Measurements from ENCODE around the gene RASGRP1.
A peak's percentile ranks its signal among the peaks of the same experiment; 100 is the strongest.

RASGRP1 gene

DNA sequence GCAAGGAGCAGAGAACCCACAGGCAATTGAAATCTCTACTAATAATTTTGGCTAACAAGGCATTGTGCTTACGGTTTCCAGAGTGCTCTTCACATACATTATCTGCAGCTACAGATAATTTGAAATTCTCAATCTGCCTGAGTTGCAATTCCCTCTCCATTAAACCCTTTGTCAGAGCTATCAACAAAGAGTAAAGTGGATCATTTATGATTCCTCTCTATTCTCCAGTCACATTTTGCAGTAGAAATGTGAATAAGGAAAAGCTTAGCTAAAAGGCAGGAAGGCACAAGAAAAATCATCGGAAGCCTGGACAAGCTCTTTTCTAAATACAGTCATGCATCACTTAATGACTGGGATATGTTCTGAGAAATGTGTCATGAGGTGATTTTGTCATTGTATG, 61.1 kb downstream of the RASGRP1 start:
- no peak for DNase-seq

DNA sequence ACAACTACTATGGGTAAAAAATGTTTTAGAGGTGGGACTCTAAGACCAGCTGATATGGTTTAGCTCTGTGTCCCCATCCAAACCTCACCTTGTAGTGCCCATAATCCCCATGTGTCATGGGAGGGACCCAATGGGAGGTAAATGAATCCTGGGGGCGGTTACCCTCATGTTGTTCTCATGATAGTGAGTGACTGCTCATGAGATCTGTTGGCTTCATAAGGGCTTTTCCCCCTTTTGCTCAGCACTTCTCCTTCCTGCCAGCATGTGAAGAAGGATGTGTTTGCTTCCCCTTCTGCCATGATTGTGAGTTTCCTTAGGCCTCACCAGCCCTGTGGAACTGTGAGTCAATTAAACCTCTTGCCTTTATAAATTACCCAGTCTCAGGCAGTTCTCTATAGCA, 65.0 kb downstream of the RASGRP1 start:
- no peak for DNase-seq

DNA sequence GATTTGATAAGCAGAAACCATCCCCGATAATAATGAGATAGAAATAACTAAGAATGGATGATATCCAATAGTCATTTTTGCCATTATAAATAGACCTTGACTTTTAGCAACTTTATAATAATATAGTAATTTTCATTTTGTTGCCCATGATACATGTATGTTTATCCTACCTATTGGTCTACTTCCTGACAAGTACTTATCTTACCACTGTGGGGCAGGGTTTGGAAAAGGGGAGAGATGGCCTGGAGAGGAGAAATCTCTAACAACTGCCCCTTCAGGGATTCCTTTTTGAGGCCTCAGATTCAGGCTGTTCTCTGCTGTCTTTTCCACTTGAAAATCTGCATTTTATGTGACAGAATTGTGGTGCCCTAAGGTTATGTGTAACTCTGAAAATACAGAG, 68.5 kb downstream of the RASGRP1 start:
- DNase-seq: no peak

DNA sequence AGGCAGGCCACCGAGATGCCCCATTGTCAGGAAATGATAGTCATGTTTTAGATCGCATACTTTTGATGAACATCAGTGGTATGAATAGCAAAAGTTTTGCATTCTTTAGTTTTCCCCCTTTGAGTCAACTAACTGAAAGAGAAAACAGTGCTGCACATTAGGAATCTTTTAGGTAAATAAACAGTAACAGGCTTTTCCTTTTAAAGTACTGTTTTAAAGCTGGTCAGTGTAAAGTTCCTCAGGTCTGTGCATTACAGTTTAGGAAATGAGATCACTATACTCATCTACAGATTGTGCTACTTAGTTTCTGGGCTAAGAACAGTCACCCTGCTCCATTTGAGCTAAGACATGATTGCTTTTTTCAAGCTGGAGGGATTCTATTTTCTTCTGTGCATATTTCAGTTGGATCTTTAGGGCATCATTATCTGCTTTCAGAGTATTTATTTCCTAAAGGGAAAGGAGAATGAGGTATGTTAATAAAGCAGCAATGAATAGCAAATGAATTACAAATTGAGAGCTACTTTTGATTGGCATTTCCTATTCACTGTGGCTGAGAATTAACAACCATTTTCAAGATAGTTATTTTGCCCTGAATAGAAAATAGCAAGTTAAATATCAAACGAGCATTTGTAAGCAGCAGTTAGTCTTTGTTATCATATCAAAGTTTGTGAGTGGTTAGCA, 74.2 kb downstream of the RASGRP1 start:
- DNase-seq: no peak

DNA sequence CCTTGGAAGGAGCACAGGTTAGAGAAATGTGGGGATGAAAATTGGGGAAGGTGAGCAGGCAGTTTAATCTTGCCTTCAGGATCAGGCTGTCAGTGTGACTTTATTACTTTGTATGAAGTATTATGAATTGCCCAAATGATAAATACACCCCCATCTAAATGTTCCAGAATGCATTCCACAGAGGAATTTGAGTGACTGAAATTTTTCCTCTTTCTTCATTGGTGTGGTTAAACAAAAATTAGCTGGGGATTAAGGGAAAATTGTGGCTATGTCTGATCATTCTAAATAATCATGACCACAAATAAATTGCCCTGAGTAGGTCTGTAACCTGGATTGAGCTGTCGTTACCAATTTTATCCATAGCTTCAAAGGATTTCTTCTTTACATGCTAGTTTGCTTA, 77.2 kb downstream of the RASGRP1 start:
- DNase-seq: no peak

DNA sequence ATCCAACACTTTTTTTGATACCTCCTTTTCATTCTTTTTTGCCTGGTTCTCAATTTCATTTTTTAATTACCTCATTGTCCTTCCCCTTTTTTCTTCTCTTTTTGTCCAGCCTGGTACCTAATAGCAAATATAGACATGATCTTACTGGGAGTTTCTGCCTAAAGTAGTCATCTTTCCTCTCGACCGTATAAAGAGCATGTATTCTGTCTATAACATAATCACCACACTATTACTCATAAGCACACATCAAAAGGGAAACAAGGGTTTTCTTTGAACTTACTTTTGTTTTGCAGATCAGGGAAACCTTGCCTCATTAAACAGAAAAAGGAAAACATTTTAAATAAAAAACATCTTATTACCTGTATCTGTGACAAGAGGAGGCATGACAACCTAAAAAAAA, 77.7 kb downstream of the RASGRP1 start:
- DNase-seq: no peak

DNA sequence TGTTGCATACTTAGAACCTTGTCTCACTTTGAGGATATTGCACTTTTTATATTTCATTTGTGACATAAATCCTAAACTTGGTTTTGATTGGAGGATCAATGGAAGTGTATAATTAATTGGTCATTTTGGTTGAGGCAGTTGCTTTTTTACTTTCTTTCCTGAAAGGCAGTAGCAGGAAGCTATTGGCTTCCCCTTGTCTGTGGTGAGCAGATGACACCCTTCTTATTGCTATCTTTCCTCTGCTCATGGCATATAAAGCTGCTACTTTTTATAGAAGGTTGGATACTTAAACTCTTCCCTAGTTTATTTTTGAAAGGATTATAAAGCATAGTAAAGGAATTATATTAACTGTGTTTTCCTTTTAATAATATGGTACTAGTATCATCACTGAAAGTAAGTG, 82.0 kb downstream of the RASGRP1 start:
- no peak for DNase-seq

DNA sequence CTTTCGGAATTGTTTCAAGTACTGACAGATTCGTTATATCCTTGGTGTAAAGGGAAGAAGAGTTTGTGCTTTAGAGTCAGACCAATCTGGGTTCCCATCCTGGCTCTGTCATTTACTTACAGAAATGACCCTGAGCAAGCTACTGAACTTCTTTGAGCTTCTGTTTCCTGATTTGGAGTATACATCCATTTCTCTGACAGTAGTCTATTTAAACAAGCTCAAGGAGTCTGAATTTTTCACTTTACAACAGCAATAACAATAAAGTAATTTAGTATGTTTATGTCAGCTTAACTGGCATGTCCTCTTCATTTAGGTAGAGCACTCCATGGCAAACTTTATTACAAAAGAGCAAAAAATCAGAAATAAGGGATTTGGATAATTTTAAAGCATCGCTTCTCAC, 82.9 kb downstream of the RASGRP1 start:
- no peak for DNase-seq

DNA sequence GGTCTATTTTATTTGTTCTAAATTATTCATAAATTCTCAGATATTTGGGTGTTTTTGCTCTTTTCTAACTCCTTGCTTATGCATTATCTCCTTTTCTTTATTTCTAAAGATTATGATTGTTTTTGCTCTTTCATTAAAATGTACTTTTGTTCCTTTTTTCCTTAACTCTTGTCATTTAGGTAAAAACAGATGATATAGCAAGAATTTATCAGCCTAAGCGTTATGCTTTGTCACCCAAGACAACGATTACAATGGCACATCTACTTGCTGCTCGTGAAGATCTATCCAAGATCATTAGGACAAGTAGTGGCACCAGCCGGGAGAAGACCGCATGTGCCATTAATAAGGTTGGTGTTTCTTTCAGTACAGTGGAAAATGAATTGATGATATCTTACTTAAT, 83.5 kb downstream of the RASGRP1 start:
- no peak for DNase-seq

DNA sequence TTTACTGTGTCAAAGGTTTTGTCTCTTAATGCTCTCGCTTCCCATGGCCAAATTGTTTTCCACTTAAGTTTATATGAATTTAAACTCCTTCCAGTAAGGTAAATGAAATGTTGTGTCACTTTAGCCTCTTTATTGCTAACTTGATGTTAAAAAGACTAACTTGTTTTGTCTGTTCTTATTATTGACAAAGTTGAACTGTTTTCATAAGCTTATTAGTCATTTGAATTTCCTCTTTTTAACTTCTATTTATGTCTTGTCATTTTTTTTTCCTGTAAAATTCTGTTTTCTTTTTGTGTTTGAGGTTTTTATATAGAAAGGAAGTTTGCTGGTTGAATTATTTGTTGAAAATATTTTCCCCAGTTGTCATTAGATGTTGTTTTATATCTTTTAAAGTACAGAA, 84.9 kb downstream of the RASGRP1 start:
- no peak for DNase-seq

DNA sequence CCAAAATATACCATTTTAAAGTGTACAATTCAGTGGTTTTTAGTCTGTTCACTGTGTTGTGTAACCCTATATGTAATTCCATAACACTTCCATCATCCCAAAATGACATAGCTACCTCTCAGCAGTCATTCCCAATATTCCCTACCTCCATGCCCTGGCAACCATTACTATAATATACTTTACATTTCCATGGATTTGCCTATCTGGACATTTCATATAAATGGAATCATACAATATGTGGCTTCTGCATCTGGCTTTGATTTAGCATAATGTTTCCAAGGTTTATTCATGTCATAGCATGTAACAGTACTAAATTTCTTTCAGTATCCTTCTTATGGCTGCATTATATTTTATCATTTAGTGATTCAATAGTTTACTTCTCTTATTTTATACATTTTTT, 85.3 kb downstream of the RASGRP1 start:
- DNase-seq: no peak

DNA sequence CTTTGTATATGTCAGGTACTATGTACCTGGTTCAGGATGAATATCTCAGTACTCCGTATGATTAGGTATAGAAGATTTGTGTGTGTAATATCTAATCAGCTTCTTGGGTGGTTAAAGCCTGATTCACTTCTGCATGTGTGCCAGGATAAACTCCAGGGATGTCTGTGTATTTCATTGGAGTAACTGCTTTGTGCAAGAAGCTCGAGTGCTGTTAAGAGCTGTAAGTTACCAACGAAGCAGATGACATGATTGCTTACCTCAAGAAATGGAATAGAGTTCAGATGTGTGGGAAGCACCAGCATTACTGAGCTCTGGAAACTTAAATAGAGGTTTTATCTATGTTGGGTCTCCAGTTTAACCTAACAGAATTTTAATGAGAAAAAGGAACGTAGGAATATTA, 87.0 kb downstream of the RASGRP1 start:
- no peak for DNase-seq

DNA sequence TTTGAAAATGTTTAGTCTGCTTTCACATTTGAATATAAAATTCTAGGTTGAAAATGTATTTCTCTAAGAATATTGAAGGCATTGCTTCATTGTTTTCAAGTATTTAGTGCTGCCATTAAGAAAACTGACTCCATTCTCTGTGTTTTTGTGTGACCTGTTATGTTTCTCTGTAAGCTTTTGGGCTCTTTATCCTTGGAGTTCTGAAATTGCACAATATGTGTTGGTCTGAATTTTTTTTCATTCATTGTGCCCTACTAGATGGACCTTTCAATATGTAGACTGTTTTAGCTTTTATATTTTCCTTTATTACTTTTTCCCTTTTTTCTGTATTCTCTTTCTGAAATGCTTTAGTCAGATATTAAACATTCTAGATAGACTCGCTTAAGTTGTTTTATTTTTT, 88.5 kb downstream of the RASGRP1 start:
- no peak for DNase-seq

DNA sequence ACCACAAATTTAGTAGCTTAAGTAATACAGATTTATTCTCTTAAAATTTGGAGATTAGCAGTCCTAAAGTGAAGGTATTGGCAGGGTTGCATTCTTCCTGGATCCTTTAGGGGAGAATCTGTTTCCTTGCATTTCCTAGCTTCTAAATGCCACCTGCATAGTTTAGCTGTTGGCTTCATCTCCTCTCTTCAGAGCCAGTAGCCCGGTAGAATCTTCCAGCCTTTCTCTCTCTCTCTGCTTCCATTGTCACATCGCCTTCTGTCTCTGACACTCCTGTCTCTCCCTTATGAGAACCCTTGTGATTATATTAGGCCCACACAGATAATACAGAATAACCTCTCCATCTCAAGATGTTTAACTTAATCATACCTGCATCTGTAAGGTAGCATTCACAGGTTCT, 89.3 kb downstream of the RASGRP1 start:
- no peak for DNase-seq

DNA sequence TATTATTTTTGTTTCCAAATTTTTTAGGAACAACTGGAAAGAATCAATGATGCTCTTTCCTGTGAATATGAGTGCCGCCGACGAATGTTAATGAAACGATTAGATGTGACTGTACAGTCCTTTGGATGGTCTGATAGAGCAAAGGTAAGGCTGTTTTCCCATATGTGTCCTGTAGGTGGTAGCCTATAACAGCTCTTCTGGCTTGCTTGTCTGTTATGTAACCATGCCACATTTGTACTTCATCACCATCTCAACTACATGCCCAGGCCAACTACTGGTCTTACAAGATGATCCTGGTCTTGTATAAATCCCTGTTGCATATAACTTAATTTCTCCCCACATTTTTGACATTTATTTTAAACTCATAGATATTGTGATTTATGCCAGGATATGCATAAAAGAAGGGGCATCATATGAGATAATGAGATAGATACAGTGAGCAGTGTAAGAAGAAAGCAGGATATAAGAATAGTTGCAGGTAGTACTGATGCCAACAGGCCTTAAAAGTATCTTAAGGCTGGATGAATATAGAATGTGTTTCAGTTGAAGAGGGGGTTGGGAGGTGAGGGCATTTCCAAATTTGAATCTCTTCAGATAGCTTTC, 90.4 kb downstream of the RASGRP1 start:
- peak; percentile 14 for DNase-seq

DNA sequence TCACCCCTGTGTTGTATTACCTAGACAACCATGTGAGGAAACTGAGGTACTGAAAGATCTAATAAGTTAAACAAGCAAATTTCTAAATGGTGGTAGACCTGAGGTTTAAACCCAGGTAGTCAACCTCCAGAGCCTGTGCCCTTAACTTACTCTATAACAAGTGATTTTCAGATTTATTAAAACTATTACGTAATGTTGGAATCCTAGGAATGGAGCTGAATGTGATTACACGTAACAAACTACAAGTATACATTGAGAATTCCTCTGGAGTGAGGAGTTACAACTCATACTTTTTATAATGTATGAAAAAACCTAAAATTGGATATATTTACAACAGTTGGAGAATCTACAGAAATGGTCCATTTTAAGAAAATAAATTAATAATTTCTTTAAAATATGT, 92.6 kb downstream of the RASGRP1 start:
- DNase-seq: no peak

DNA sequence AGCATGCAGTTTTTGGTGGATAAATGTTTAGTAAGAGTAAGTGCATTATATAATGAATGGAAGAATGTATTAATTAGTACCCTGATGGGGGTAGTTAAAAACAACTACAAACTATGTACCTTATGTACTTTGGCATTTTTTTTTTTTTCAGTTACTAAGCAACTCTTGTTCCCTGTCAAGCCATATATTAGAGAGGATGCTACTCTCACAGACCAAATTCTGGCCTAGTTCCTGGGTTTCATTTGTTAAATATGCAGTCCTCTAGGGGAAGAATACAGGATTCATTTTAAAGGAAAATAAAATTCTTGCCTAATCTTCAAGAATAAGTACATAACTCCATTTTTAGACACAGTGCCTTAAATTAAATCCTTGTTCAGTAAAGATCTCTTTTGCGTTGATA, 93.8 kb downstream of the RASGRP1 start:
- no peak for DNase-seq

DNA sequence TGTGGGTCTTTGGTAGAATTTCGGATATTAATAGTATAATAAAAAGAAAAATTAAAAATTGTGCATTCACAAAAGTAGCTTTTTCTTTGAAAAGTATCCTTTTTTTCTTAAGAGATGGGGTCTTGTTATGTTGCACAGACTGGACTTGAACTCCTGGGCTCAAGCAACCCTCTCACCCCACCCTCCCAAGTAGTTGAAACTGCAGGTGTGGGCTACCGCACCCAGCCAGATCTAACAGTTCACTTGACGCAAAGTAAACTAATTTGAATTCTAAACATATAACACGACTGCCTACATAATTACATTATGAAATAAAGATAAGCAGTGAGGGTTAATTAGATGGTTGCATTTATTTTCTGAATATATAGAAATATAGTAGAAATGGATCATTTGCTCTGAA, 99.9 kb downstream of the RASGRP1 start:
- DNase-seq: no peak

DNA sequence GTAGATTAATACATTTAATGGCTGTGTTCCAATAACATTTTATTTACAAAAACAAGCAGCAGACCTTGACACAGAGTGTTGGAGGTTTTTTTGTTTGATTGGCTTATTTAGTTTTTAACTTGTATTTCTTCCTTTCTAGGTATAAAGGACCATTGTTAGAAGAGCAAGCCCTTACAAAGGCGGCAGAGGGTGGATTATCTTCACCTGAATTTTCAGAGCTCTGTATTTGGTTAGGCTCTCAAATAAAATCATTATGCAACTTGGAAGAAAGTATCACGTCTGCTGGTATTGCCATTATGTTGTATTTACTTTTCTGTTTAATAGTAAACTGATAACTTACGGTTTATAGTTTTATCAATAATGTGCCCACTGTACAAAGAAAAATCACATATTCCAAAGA, 100.7 kb downstream of the RASGRP1 start:
- no peak for DNase-seq

DNA sequence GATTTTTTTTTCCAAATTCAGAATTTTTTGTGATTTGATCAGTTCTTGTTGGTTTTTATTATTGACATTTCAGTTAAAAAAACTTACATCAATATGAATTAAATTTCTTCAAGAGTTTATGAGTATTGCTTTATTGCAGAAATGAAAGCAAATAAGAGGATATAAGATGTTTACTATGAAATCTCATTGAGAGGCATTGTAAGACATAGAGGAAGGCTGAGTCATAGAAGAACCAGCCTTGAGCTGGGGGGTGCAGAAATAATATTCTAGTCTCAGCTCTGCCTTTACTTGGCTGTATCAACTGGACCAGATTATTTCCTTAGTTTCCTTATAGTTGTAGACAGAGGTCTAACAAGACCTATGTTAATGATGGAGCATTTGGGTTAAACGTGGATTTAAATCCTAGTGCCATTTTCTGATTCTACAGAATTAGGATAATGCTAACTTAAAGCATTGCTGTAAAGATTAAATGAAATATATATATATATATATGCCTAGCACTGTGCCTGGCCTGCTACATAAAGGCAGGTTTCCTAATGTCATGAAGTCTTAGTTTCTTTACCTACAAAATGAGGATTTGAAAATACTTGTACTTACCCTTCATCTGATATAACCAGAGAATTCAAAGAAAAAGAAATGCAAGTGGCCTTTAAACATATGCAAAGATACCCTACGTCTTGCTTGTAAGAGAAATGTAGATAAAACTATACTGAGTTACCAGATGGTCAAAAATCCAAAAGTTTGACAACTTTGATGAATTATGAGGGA, 103.4 kb downstream of the RASGRP1 start:
- no peak for DNase-seq

DNA sequence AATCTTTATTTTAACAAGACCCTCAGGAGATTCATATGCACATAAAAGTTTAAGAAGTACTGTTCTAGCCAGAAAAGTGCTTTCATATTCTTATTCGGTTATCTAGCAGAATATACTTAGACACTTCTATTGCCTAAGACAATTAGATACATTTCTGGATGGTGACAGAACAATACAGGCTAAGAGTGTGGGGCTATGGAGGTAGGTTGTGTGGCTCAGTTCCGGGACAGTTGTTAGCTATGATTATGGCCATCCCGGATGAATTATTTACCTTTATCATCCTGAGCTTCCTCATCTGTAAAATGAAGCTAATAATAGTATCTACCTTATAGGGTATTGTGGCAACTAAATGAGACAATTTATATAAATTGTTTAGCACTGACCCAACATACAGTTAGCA, 104.1 kb downstream of the RASGRP1 start:
- DNase-seq: no peak

DNA sequence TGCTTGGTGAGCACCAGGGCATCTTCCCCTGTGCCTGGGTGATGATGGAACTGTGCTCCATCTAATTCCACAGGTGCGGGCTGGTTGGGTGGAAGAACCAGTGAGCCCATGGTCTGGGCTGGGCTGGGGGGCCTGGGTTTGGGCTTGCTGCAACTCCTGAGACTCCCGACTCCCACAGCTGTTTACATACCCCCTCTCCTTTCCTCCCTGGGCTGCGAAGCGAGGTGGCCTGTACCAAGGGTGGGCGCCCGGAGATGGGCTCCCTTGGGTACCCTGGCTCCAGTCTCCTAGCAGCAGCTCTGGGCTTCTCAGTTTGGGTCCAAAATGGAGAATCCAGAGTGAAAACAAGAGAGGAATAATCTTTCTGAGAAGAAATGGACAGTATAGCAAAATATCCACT, 105.1 kb downstream of the RASGRP1 start:
- DNase-seq: no peak

DNA sequence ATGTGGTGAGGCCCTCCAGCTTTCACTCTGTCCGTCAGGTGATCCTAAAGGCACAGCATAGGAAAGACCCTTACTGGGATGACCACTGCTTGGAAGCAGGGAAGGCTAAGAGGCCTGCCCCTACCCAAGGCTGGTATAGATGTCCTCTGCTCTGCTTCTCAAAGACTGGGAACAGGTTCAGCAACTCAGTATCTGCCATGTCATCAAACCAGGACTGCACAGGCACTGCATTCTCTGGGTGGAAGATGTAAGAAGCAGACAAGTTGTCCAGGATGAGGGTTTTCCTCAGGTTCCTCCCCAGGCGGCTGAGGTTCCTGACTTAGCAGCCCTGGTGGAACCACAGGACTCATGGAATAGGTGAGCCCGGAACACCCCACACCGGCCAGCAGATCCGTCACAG, 106.0 kb downstream of the RASGRP1 start:
- no peak for DNase-seq

DNA sequence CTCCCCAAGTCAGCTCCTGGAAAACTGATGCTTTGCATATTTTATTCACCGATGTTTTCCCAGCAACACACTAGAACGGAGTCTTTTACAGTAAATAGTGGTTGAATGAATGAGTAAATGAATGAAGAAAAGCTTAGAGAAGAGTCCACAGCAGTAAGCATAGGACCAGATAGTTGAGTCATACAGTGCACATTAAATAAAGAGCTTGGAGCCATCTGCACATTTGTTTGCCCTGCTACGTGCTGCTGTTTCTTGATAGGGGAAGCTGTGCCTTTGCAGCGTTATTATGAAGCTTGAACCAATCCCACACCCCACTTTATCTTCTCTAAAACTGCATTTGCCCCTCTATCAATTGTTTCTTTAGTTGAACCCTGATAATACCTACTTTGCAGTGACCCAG, 109.5 kb downstream of the RASGRP1 start:
- no peak for DNase-seq

DNA sequence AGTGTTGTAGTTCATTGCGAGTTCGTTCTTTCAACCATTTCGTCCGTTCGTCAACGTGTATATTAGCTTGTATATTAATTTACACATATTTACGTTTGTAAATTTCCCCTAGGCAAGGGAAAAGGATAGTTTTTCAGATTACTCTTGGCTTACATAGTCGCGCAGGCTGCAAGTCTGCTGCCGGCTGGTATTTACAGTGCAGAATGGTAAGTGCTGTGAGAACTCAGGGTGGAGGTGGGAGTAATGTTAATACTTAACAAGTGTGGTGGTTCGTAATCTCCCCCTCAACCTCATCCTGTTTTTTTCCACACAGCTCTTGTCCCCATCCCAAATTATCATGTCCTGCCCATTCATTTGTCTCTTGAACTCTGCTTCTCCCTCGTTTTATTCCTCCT, 109.9 kb downstream of the RASGRP1 start:
- DNase-seq: no peak

All from NCI-H446 treated with DMSO at 0.1 percent for 48 hours (cell line).